ENCODE data around the gene THRSP. TPM values are rescaled to one million over a fixed set of nuclear protein-coding genes. Genes with fewer than 3 reads are reported as not detected.

The THRSP gene
- total and polyA plus RNA-seq, 2 of the 8 experiments (the other 6 are each of a cell fraction or from before 2014, with no cell fraction given): 0.11 TPM; not detected in 1

DNA sequence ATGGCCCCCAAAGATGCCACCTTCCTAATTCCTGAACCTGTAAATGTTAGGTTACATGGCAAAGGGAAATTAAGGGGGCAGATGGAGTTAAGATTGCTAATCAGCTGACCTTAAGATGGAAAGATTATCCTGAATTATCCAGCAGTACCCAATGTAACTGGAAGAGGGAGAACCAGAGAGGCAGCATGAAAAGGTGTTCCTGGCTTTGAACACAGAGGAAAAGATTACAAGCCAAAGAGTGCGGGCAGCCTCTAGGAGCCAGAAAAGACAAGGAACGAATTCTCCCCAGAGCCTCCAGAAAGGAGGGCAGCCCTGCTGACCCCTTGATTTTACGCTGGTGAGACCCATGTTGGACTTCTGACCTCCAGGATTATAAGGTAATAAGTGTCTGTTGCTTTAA lies 15.1 kb upstream of the THRSP start:
- no peak overlapping the region for H2BK15ac ChIP-seq (ENCODE audit: low read length)
- no peak overlapping the region for H3K23ac ChIP-seq (ENCODE audit: insufficient read length)
- no peak overlapping the region for H2AK5ac ChIP-seq (ENCODE audit: low read depth, low read length)
- FAIRE-seq: no peak
- peaks cover 2% of the 10 kb centered on the region; the same call in 1 of the 2 replicates for H3K23me2 ChIP-seq (ENCODE audit: low read depth, low read length)
- H3K4me1 ChIP-seq (replicated peaks in 1 of 4; ENCODE audit: control insufficient read depth in 3 of 4, insufficient read depth in 4 of 4, low read length in 3 of 4): peaks cover 0 to 10% (median under 1%) of the 10 kb centered on the region in 4 experiments; a peak in 4 of 7 replicates
- H3K18ac ChIP-seq (ENCODE audit: extremely low read depth, low read length): no peak overlapping the region
- H2BK20ac ChIP-seq (ENCODE audit: low read length): no peak overlapping the region
- no peak overlapping the region for H4K91ac ChIP-seq (replicated peaks; ENCODE audit: insufficient read length, low read length)
- DNase-seq (ENCODE audit: low read depth in 1 of 2, low spot score in 2 of 2): no peak
- H3K4ac ChIP-seq (replicated peaks; ENCODE audit: insufficient read length, low read depth, low read length): no peak overlapping the region
- H3K9ac ChIP-seq (replicated peaks in 1 of 4; ENCODE audit: extremely low read depth in 1 of 4, low read depth in 3 of 4, low read length in 3 of 4): no peak overlapping the region
- H2BK120ac ChIP-seq (replicated peaks; ENCODE audit: low read depth, low read length): no peak overlapping the region
- no peak overlapping the region for H4K8ac ChIP-seq (ENCODE audit: extremely low read depth, insufficient read depth, low read length)
- H4K20me1 ChIP-seq (replicated peaks in 1 of 2; ENCODE audit: control insufficient read depth in 1 of 2, insufficient read depth in 2 of 2, low read length in 2 of 2): no peaks in the 10 kb centered on the region
- no peak overlapping the region for H3K14ac ChIP-seq (ENCODE audit: insufficient read length)
- H3K27ac ChIP-seq (ENCODE audit: low read depth, low read length): no peak overlapping the region
- no peaks in the 10 kb centered on the region for H3K79me2 ChIP-seq (ENCODE audit: control insufficient read depth in 1 of 2, insufficient read depth in 2 of 2, low read length in 2 of 2)
- H4K5ac ChIP-seq (ENCODE audit: insufficient read length, low read depth, low read length): no peak overlapping the region
- TF ChIP-seq CBX8 (IDR thresholded peaks at IDR 0.05; ENCODE audit: borderline replicate concordance, low read depth, low read length) (no peak), EZH2 (IDR thresholded peaks at IDR 0.05; ENCODE audit: low read depth, low read length, severe bottlenecking) (no peak), YY1 (IDR thresholded peaks at IDR 0.05; ENCODE audit: low read depth, low read length) (no peak), CTBP2 (IDR thresholded peaks at IDR 0.05; ENCODE audit: borderline replicate concordance, insufficient read depth, insufficient read length, low read length) (no peak), PHF8 (conservative IDR thresholded peaks at IDR 0.05; ENCODE audit: low read depth, low read length) (no peak), RXRA (IDR thresholded peaks at IDR 0.05; ENCODE audit: insufficient read depth, low read depth, low read length) (no peak), SUZ12 (IDR thresholded peaks at IDR 0.05; ENCODE audit: low read length) (no peak), TAF1 (IDR thresholded peaks at IDR 0.05; ENCODE audit: low read depth, low read length) (no peak), EP300 (IDR thresholded peaks at IDR 0.05; ENCODE audit: borderline replicate concordance in 1 of 2, low read depth in 2 of 2, low read length in 2 of 2) (no peak), ASH2L (IDR thresholded peaks at IDR 0.05; ENCODE audit: low read length) (no peak), CHD2 (IDR thresholded peaks at IDR 0.05; ENCODE audit: low read length) (no peak)
- H3K4me3 ChIP-seq (ENCODE audit: extremely low read depth in 1 of 4, insufficient read depth in 2 of 4, low read depth in 3 of 4, low read length in 4 of 4): no peak overlapping the region
- H3K9me3 ChIP-seq (ENCODE audit: insufficient read depth in 2 of 2, low read depth in 1 of 2, low read length in 1 of 2): no peaks in the 10 kb centered on the region
- ChIA-PET POLR2A (ENCODE audit: partially characterized antibody) (interaction anchor here (0.8 kb wide), 1 partner anchor 9 kb away, joined by 5 read pairs; no protein-coding TSS in a partner anchor), CTCF (ENCODE audit: partially characterized antibody) (interaction anchor here (0.8 to 5.9 kb wide), 4 partner anchors 20 to 109 kb away, joined by 3 to 53 read pairs (median 4); partner anchors contain the start of gene INTS4)
- H3K79me1 ChIP-seq (ENCODE audit: low read depth, low read length): no peaks in the 10 kb centered on the region
- 75% methylated on average over 3 of the region's 3 CpGs; no CpG with 5 or more reads in 1 of the 2 experiments for WGBS, 2 experiments (ENCODE audit: extremely low coverage in 1 of 2, insufficient coverage in 1 of 2, insufficient read length in 1 of 2, insufficient replicate concordance in 2 of 2, low coverage in 1 of 2, low lambda C conversion rate in 2 of 2, missing lambda C conversion rate in 1 of 2)
- no peak overlapping the region for H2BK5ac ChIP-seq (ENCODE audit: low read depth, low read length)
- H2AFZ ChIP-seq (ENCODE audit: low read length): no peak overlapping the region
- H3K56ac ChIP-seq (replicated peaks; ENCODE audit: insufficient read length, low read depth, low read length): no peak overlapping the region
- no peak overlapping the region for H2BK12ac ChIP-seq (ENCODE audit: low read depth, low read length)
- H3K36me3 ChIP-seq (ENCODE audit: control insufficient read depth in 2 of 4, insufficient read depth in 4 of 4, low read length in 3 of 4): no peaks in the 10 kb centered on the region
- H3K4me2 ChIP-seq (ENCODE audit: insufficient read depth in 1 of 2, low read depth in 2 of 2, low read length in 2 of 2): no peak overlapping the region
- no peaks in the 10 kb centered on the region for H3K27me3 ChIP-seq (replicated peaks in 1 of 4; ENCODE audit: control insufficient read depth in 3 of 4, extremely low read depth in 1 of 4, insufficient read depth in 3 of 4, low read length in 3 of 4)
